Glutamatergic neuron (in vitro differentiated cells): ENCODE measurements around the gene MISP. TPM values are rescaled to one million over a fixed set of nuclear protein-coding genes. Genes with fewer than 3 reads are reported as not detected.
A peak's percentile ranks its signal among the peaks of the same experiment; 100 is the strongest.

Source experiments
- DNase-seq: peaks from one replicate; pipeline ENCODE4 v3.0.0; 2022
- H3K27ac Mint-ChIP-seq: one replicate; pipeline ENCODE4 v1.8.0; 2020; ENCODE audit warnings: mild to moderate bottlenecking, mixed read lengths, inconsistent platforms; ENCODE audit not compliant: unreplicated experiment
- H3K27me3 Mint-ChIP-seq: one replicate; pipeline ENCODE4 v1.8.0; 2020; ENCODE audit warnings: mild to moderate bottlenecking, moderate library complexity, mixed read lengths, inconsistent platforms; ENCODE audit not compliant: unreplicated experiment
- H3K36me3 Mint-ChIP-seq: one replicate; pipeline ENCODE4 v1.8.0; 2020; ENCODE audit warnings: mild to moderate bottlenecking, mixed read lengths, inconsistent platforms; ENCODE audit not compliant: unreplicated experiment
- H3K4me1 Mint-ChIP-seq: one replicate; pipeline ENCODE4 v1.8.0; 2020; ENCODE audit warnings: mild to moderate bottlenecking, low read depth, mixed read lengths, inconsistent platforms; ENCODE audit not compliant: unreplicated experiment
- H3K4me3 Mint-ChIP-seq: one replicate; pipeline ENCODE4 v1.8.0; 2020; ENCODE audit warnings: mild to moderate bottlenecking, mixed read lengths, inconsistent platforms; ENCODE audit not compliant: unreplicated experiment
- H3K9me3 Mint-ChIP-seq: one replicate; pipeline ENCODE4 v1.8.0; 2020; ENCODE audit warnings: mild to moderate bottlenecking, moderate library complexity, mixed read lengths, inconsistent platforms; ENCODE audit not compliant: unreplicated experiment
- total RNA-seq: library from RNA; stranded (reverse); fragmentation: NEBNext Ultra II Directional; extraction: Animal tissue kit (Norgen Biotek cat#: 25700); gene quantifications from one replicate; pipeline ENCODE4 v1.2.1, GENCODE V29; 2021; ENCODE audit not compliant: unreplicated experiment
- TF ChIP-seq, protein P1 (sequence below): fragments of 200-600 bp; sonication (generic); IDR thresholded peaks from one replicate; pipeline ENCODE4 v1.5.0; 2021; ENCODE audit not compliant: partially characterized antibody, unreplicated experiment

MISP gene
- total RNA-seq, 1 donor from 2014 or later, result 1.1 TPM

DNA sequence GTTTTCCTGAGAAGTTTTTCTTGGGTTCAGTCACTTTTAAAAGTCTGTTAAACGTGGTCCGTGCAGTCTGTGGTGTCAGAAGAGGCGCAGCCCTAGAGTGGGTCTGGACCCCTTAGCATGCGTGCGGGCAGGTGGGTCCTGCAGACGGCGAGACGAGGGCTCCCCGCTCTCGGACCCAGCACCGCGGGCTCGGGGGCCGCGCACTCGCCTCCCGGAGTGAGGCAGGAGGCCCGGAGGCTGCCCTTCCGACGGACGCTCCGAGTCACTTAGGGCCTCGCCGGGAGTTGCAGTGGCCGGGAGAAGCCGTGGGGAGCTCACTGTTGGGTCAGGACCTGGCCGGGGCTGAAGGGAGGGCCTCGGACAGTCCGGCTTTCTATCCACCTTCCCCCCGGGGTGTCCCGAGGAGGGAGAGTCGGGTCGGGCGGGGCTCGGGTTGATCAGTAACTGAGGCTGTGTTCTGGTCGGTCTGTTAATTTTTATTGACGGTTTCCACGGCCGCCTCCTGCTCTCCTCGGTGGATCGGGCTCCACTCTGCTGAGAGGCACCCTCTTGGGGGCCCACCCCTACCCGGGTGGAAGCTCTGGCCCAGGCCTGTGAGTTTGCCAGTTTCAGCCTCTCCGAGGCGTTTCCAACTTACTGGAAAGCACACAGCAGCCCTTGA lies 47.6 kb downstream of the MISP start:
- Mint-ChIP-seq H3K9me3 (peaks cover 10% of the 10 kb centered on the region), H3K4me3 (peak overlapping the region; percentile 97), H3K36me3 (no peaks in the 10 kb centered on the region), H3K27ac (peak overlapping the region; percentile 95), H3K4me1 (peaks cover 25% of the 10 kb centered on the region), H3K27me3 (peaks cover 14% of the 10 kb centered on the region)
- no peak for DNase-seq
- TF ChIP-seq, protein P1, sequence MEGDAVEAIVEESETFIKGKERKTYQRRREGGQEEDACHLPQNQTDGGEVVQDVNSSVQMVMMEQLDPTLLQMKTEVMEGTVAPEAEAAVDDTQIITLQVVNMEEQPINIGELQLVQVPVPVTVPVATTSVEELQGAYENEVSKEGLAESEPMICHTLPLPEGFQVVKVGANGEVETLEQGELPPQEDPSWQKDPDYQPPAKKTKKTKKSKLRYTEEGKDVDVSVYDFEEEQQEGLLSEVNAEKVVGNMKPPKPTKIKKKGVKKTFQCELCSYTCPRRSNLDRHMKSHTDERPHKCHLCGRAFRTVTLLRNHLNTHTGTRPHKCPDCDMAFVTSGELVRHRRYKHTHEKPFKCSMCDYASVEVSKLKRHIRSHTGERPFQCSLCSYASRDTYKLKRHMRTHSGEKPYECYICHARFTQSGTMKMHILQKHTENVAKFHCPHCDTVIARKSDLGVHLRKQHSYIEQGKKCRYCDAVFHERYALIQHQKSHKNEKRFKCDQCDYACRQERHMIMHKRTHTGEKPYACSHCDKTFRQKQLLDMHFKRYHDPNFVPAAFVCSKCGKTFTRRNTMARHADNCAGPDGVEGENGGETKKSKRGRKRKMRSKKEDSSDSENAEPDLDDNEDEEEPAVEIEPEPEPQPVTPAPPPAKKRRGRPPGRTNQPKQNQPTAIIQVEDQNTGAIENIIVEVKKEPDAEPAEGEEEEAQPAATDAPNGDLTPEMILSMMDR, result no peak

DNA sequence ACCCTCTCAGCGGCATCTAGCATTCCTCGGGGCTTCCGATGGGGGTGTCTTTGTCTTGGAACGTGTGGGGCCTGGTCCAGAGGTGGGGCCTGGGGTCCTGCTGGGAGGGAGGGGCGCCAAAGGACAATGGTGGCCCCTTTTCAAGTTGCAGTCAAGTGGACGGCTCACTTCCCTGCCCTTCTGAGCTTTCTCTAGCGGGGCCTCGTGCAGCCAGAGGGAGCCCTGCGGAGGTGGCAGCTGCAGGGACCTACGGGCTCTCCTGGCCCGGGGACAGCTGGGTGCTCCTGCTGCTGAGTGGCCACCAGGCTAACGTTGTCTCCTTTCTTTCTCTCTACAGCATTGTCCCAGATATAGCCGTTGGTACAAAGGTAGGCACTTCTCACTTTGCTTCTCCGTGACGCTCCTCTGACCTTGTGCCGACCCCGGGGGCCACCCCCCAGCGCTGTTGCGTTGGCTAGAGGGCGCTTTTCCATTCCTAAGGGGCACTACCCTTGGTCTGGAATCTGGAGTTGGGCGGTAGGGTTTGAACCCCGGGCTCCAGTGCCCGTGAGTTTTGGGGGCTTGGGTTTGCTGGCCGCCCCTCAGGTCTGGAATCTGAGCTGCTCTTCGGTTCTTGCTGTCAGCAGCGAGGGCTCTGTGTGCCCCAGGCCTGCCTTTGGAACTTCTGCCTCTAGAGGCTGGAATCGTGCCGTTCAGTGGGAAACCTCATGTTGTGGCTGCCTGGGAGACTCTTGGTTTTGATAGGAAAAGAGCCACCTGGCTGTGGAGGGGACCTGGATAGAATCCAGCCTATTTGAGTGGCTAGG lies 48.4 kb downstream of the MISP start:
- Mint-ChIP-seq H3K4me1 (peaks cover 25% of the 10 kb centered on the region), H3K36me3 (no peaks in the 10 kb centered on the region), H3K4me3 (peak overlapping the region; percentile 97), H3K27me3 (peaks cover 14% of the 10 kb centered on the region), H3K9me3 (peaks cover 10% of the 10 kb centered on the region), H3K27ac (peak overlapping the region; percentile 95)
- peak; percentile 72 for DNase-seq
- TF ChIP-seq, protein P1, result no peak

DNA sequence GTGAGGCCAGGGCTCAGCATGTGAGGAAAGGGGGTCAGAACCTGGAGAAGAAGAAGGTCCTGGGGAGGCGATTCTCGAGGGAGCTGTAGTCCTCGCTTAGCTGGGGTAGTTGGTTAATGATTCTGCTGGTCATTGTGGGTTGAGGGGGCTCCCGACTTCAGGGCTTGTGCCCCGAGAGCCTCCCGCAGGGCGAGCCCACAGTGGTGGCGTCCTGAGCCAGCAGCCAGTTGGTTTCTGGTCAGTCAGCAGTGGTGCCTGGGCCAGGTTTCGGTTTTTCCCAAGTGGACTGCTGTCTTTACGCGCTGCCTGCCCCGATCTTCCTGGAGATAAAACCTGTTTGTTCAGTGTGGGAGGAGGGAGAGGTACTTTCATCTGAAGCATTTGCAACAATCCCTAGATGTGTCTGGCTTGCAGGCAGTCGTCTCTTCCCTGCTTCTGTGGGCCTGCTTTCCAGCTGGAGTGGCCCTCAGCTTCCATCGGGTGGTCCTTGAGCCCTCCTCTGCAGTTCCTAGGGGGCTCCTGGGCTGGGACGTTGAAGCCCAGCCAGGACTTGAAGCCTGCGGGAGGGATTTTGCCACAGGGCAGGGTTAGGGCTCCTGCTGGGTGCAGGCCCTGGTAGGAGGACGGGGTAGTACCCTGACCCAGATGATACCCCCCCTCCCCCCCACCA lies 49.6 kb downstream of the MISP start:
- no peak for DNase-seq
- H3K36me3 Mint-ChIP-seq, result no peaks in the 10 kb centered on the region
- peaks cover 24% of the 10 kb centered on the region for H3K4me1 Mint-ChIP-seq
- TF ChIP-seq, protein P1, result no peak
- peaks cover 16% of the 10 kb centered on the region for H3K27me3 Mint-ChIP-seq
- peak overlapping the region; percentile 97 for H3K4me3 Mint-ChIP-seq
- peaks cover 11% of the 10 kb centered on the region for H3K9me3 Mint-ChIP-seq
- H3K27ac Mint-ChIP-seq, result peak overlapping the region; percentile 80

DNA sequence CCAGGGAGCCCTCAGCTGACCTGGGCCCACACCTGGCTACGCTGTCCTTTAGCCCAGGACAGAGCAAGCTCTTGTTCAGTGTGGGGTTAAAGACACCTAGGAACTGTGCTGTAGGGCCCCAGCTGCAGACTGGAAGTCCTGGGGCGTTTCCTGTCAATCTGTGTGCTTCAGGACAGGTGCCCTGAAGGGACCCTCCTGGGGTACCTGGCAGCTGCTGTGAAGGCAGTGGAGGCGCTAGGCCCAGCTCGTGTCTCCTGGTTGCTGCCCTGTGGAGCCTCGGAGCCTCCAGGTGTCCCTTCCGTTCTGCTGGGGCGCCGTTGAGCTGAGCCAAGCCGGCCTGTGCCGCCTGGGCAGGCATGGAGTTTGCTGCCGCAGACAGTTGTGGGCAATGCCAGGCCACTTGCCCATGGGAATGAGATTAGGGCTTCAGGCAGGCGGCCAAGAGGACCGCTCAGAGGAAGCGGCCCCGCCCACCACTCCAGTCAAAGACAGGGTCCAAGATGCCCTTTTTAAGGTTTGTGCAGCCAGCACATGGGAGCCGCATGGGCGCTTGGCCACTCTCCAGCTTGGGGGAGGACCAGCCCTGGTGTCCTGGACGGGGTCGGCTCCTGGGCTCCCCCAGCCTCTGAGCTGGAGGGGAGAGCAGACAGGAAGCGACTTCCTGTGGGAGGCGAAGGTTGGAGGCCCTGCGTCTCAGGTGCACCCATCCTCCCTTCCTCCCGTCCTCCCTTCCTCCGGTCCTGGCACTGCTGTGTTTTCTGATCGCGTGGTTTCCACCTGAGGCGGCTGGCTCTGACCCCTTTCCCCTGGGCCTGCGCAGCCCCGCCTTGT lies 50.3 kb downstream of the MISP start:
- H3K4me1 Mint-ChIP-seq, result peaks cover 24% of the 10 kb centered on the region
- H3K9me3 Mint-ChIP-seq, result peaks cover 11% of the 10 kb centered on the region
- peaks cover 16% of the 10 kb centered on the region for H3K27me3 Mint-ChIP-seq
- peak overlapping the region; percentile 92 for H3K27ac Mint-ChIP-seq
- no peaks in the 10 kb centered on the region for H3K36me3 Mint-ChIP-seq
- TF ChIP-seq, protein P1, result no peak
- no peak for DNase-seq
- peak overlapping the region; percentile 90 for H3K4me3 Mint-ChIP-seq
